ENCODE data around the gene PYHIN1. TPM values are rescaled to one million over a fixed set of nuclear protein-coding genes. Genes with fewer than 3 reads are reported as not detected.
"Not testable (repeated sequence)": the region's sequence is repeated elsewhere in the genome, so short reads cannot be mapped to it uniquely, and the experiment has no call there.

Gene PYHIN1
- total and polyA plus RNA-seq, 4 donors, result 2.9 to 4.7 TPM; not detected in 2

GRCh38 chr1:159005161-159005560, 73.8 kb downstream of the PYHIN1 start:
- no peak overlapping the region for H3K27ac ChIP-seq (ENCODE audit: low read depth in 1 of 2, low read length in 2 of 2)
- H3K4me3 ChIP-seq (ENCODE audit: low read length in 2 of 2), result no peak overlapping the region
- H3K4me1 ChIP-seq (ENCODE audit: control insufficient read depth in 1 of 2, insufficient read depth in 2 of 2, low read length in 2 of 2), result peaks cover 0 to 3% of the 10 kb centered on the region in 2 donors
- intact Hi-C loops (cut with DNase I), result no loop called here
- no peaks in the 10 kb centered on the region for H3K9me3 ChIP-seq (ENCODE audit: control insufficient read depth, low read length)
- ATAC-seq (ENCODE audit: low FRiP score), result no peak
- H3K27me3 ChIP-seq (ENCODE audit: control insufficient read depth in 1 of 2, insufficient read depth in 2 of 2, low read length in 1 of 2), result no peaks in the 10 kb centered on the region
- no peaks in the 10 kb centered on the region for H3K36me3 ChIP-seq (ENCODE audit: control insufficient read depth in 1 of 2, insufficient read depth in 2 of 2, low read length in 1 of 2)
- DNase-seq, result no peak

DNA sequence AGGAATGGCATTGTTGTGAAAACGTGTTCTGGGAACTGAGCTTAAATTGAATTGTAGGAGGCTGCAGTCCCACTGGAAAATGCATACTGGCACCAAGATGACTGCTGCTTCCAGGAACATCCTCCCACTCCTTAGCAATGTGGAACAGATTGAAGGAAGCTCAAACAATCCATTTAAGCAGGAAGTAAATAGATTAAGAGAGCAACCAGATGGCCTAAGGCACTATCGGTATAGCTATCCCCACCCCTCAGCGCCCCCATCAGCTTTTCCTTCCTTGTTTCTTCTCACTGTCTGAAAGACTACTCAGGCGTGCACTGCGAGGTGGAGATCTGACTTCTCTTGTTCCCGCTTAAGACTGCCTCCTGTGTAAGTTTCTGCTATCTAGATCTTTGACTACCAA, 74.3 kb downstream of the PYHIN1 start:
- intact Hi-C loops (cut with DNase I), result no loop called here
- DNase-seq, result no peak
- H3K27me3 ChIP-seq (ENCODE audit: control insufficient read depth in 1 of 2, insufficient read depth in 2 of 2, low read length in 1 of 2), result no peaks in the 10 kb centered on the region
- H3K9me3 ChIP-seq (ENCODE audit: control insufficient read depth, low read length), result no peaks in the 10 kb centered on the region
- WGBS, 2 donors, result 32 to 40% methylated on average over 6 of the region's 6 CpGs
- no peak overlapping the region for H3K4me3 ChIP-seq (ENCODE audit: low read length in 2 of 2)
- H3K27ac ChIP-seq (ENCODE audit: low read depth in 1 of 2, low read length in 2 of 2), result no peak overlapping the region
- no peaks in the 10 kb centered on the region for H3K36me3 ChIP-seq (ENCODE audit: control insufficient read depth in 1 of 2, insufficient read depth in 2 of 2, low read length in 1 of 2)
- H3K4me1 ChIP-seq (ENCODE audit: control insufficient read depth in 1 of 2, insufficient read depth in 2 of 2, low read length in 2 of 2), result peaks cover 0 to 3% of the 10 kb centered on the region in 2 donors
- no peak for ATAC-seq (ENCODE audit: low FRiP score)

DNA sequence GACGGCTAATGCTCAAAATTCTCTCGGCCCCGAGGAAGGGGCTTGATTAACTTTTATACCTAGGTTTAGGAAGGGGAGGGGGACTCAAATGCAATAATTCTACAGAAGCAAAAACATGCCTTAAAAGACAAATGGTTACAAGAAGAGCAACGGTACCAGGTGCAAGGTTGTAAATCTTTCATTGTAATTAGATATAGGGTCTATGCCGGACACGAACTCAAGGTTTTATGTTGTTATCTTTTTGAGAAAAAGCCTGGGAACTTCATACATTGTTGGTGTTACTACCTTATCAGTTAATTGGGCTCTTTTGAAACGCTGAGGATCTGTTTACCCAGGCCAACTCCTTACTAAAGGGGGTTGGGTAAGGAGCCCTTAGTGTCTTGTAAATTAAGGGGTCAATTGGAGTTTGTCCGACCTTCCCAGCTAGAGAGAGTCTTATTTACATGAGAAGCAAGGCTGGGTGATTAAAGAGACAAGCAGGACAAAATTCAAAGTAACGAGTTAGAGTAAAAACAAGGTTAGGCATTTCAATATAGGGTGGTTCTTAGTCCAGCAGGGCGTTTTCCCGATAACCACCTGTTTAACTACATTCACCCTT, 75.0 kb downstream of the PYHIN1 start:
- H3K27me3 ChIP-seq (ENCODE audit: control insufficient read depth in 1 of 2, insufficient read depth in 2 of 2, low read length in 1 of 2); intact Hi-C loops (cut with DNase I); H3K4me1 ChIP-seq (ENCODE audit: control insufficient read depth in 1 of 2, insufficient read depth in 2 of 2, low read length in 2 of 2); H3K27ac ChIP-seq (ENCODE audit: low read depth in 1 of 2, low read length in 2 of 2); DNase-seq; H3K4me3 ChIP-seq (ENCODE audit: low read length in 2 of 2); ATAC-seq (ENCODE audit: low FRiP score); H3K36me3 ChIP-seq (ENCODE audit: control insufficient read depth in 1 of 2, insufficient read depth in 2 of 2, low read length in 1 of 2); H3K9me3 ChIP-seq (ENCODE audit: control insufficient read depth, low read length): not testable (repeated sequence)
- WGBS, 2 donors, result 52 to 58% methylated on average over 11 of the region's 11 CpGs

DNA sequence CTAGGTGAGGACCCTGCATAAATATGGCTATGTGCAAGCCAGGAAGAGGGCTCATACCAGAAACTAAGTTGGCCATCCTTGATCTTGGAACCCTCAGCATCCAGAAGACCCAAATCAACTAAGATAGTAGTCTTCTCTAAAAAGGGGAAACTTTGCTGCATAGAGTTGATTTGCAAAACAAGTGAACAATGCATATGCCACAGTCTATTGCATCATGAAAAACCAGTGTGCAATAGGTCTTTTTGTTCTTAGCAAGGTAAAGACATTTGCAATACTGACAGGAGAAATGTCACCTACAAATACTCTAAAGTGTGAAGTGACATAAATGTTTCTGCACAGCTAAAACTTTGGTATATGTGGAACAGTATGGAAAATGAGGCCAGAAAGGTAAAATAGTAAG, 76.4 kb downstream of the PYHIN1 start:
- DNase-seq, result no peak
- H3K9me3 ChIP-seq (ENCODE audit: control insufficient read depth, low read length), result no peaks in the 10 kb centered on the region
- no peak for ATAC-seq (ENCODE audit: low FRiP score)
- no peak overlapping the region for H3K4me3 ChIP-seq (ENCODE audit: low read length in 2 of 2)
- H3K36me3 ChIP-seq (ENCODE audit: control insufficient read depth in 1 of 2, insufficient read depth in 2 of 2, low read length in 1 of 2), result no peaks in the 10 kb centered on the region
- H3K27ac ChIP-seq (ENCODE audit: low read depth in 1 of 2, low read length in 2 of 2), result no peak overlapping the region
- H3K27me3 ChIP-seq (ENCODE audit: control insufficient read depth in 1 of 2, insufficient read depth in 2 of 2, low read length in 1 of 2), result no peaks in the 10 kb centered on the region
- intact Hi-C loops (cut with DNase I), result no loop called here
- H3K4me1 ChIP-seq (ENCODE audit: control insufficient read depth in 1 of 2, insufficient read depth in 2 of 2, low read length in 2 of 2), result peaks cover 0 to 3% of the 10 kb centered on the region in 2 donors

DNA sequence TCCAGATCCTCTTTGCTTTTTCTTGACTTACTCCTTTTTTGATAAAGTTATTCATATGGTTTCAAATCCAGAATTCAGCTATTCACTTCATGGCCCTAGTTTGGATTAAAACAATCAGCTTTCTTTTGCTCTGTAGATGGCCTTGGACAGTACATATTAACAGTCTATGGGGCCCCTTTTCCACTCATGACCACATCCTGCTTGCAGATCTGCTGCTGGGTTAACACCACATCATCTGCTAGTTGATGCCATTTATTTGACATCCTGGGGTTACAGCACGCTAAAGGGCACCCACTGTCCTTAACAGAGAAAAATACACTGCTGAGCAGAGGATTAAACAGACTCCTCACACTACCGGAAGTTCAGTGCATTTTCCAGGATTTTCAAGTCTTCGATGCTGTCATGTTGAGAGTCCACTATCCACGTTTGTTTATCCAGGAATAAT, 77.4 kb downstream of the PYHIN1 start:
- DNase-seq (no peak), ATAC-seq (ENCODE audit: low FRiP score) (peak; percentile 1)
- intact Hi-C loops (cut with DNase I), result no loop called here
- H3K27ac ChIP-seq (ENCODE audit: low read depth in 1 of 2, low read length in 2 of 2), result no peak overlapping the region
- no peaks in the 10 kb centered on the region for H3K27me3 ChIP-seq (ENCODE audit: control insufficient read depth in 1 of 2, insufficient read depth in 2 of 2, low read length in 1 of 2)
- peaks cover 0 to 3% of the 10 kb centered on the region in 2 donors for H3K4me1 ChIP-seq (ENCODE audit: control insufficient read depth in 1 of 2, insufficient read depth in 2 of 2, low read length in 2 of 2)
- H3K36me3 ChIP-seq (ENCODE audit: control insufficient read depth in 1 of 2, insufficient read depth in 2 of 2, low read length in 1 of 2), result no peaks in the 10 kb centered on the region
- H3K9me3 ChIP-seq (ENCODE audit: control insufficient read depth, low read length), result no peaks in the 10 kb centered on the region
- H3K4me3 ChIP-seq (ENCODE audit: low read length in 2 of 2), result no peak overlapping the region
- 81 to 85% methylated on average over 4 of the region's 4 CpGs for WGBS, 2 donors

GRCh38 chr1:159009287-159009686, 77.9 kb downstream of the PYHIN1 start:
- no peaks in the 10 kb centered on the region for H3K27me3 ChIP-seq (ENCODE audit: control insufficient read depth in 1 of 2, insufficient read depth in 2 of 2, low read length in 1 of 2)
- intact Hi-C loops (cut with DNase I), result no loop called here
- H3K27ac ChIP-seq (ENCODE audit: low read depth in 1 of 2, low read length in 2 of 2), result no peak overlapping the region
- WGBS, 2 donors, result 58 to 60% methylated on average over 2 of the region's 2 CpGs
- DNase-seq, result no peak
- H3K4me3 ChIP-seq (ENCODE audit: low read length in 2 of 2), result peak overlapping the region in 1 of 2 donors; percentile 97
- peaks cover 0 to 3% of the 10 kb centered on the region in 2 donors for H3K4me1 ChIP-seq (ENCODE audit: control insufficient read depth in 1 of 2, insufficient read depth in 2 of 2, low read length in 2 of 2)
- peak; percentile 3 for ATAC-seq (ENCODE audit: low FRiP score)
- H3K36me3 ChIP-seq (ENCODE audit: control insufficient read depth in 1 of 2, insufficient read depth in 2 of 2, low read length in 1 of 2), result no peaks in the 10 kb centered on the region
- no peaks in the 10 kb centered on the region for H3K9me3 ChIP-seq (ENCODE audit: control insufficient read depth, low read length)

DNA sequence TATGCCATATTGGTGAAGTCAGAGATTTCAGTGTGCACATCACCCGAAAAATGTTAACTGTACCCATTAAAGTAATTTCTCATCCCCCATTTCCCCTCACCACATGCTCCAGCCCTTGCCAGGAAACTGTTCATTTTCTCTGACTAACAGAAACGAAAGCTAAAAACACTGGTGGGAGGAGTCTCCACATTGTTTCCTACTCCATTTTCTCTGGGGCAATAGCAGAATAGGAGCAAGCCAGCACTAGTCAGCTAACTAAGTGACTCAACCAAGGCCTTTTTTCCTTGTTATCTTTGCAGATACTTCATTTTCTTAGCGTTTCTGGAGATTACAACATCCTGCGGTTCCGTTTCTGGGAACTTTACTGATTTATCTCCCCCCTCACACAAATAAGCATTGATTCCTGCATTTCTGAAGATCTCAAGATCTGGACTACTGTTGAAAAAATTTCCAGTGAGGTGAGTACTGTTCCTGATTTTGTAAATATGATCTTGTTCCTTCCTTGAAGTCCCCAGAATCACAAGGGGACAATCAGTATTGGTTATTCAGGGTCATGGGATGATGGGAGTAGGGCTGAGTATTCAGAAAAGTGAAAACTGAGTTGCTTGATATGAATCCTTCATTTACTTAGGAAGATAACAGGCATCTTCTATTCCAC, 78.5 kb downstream of the PYHIN1 start, which contains the start of gene IFI16:
TSS of gene IFI16 (plus strand) at position 204 of the 658 bp plus-strand sequence. CDS start 4,774 bp downstream, outside the sequence.
- intact Hi-C loops (cut with DNase I), result loop anchor here in 1 of 2 donors (10.0 kb wide), 1 partner anchor 1045 kb away; no protein-coding TSS in a partner anchor
- Histone ChIP-seq H3K9me3 (ENCODE audit: control insufficient read depth, low read length) (no peaks in the 10 kb centered on the region), H3K4me3 (ENCODE audit: low read length in 2 of 2) (peak within 1 kb of the TSS; percentile 54 to 97), H3K36me3 (ENCODE audit: control insufficient read depth in 1 of 2, insufficient read depth in 2 of 2, low read length in 1 of 2) (no peaks in the 10 kb centered on the region), H3K4me1 (ENCODE audit: control insufficient read depth in 1 of 2, insufficient read depth in 2 of 2, low read length in 2 of 2) (peaks cover 0 to 3% of the 10 kb centered on the region in 2 donors), H3K27me3 (ENCODE audit: control insufficient read depth in 1 of 2, insufficient read depth in 2 of 2, low read length in 1 of 2) (no peaks in the 10 kb centered on the region), H3K27ac (ENCODE audit: low read depth in 1 of 2, low read length in 2 of 2) (peak within 1 kb of the TSS in 1 of 2 donors; percentile 67)
- ATAC-seq (ENCODE audit: low FRiP score) (peak; percentile 94), DNase-seq (no peak)
- 7 to 11% methylated on average over 5 of the region's 5 CpGs for WGBS, 2 donors

DNA sequence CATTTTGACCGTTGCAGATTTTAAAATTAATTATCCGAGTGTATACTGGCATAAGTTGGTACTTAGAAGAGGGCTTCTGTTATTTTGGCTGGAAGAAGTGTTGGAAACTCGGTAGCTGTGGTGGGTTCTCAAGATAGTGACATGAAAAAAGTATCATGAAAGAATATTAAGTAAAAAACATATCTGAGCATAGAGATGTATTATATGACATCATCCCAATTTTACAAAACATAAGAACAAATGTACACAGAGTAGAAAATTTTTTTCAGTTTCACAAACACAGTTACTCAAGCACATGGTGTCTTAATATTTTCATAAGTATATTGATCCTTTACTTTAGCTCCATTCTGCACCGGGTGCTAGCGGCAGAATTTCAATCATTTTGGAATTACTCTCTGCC, 79.0 kb downstream of the PYHIN1 start:
- peak overlapping the region; percentile 54 to 97 for H3K4me3 ChIP-seq (ENCODE audit: low read length in 2 of 2)
- no peaks in the 10 kb centered on the region for H3K27me3 ChIP-seq (ENCODE audit: control insufficient read depth in 1 of 2, insufficient read depth in 2 of 2, low read length in 1 of 2)
- intact Hi-C loops (cut with DNase I), result loop anchor here in 1 of 2 donors (10.0 kb wide), 1 partner anchor 1046 kb away; no protein-coding TSS in a partner anchor
- ATAC-seq (ENCODE audit: low FRiP score), result no peak
- H3K27ac ChIP-seq (ENCODE audit: low read depth in 1 of 2, low read length in 2 of 2), result peak overlapping the region in 1 of 2 donors; percentile 67
- H3K9me3 ChIP-seq (ENCODE audit: control insufficient read depth, low read length), result no peaks in the 10 kb centered on the region
- peaks cover 0 to 2% of the 10 kb centered on the region in 2 donors for H3K4me1 ChIP-seq (ENCODE audit: control insufficient read depth in 1 of 2, insufficient read depth in 2 of 2, low read length in 2 of 2)
- no peaks in the 10 kb centered on the region for H3K36me3 ChIP-seq (ENCODE audit: control insufficient read depth in 1 of 2, insufficient read depth in 2 of 2, low read length in 1 of 2)
- WGBS, 2 donors, result 31 to 37% methylated on average over 5 of the region's 5 CpGs
- no peak for DNase-seq

DNA sequence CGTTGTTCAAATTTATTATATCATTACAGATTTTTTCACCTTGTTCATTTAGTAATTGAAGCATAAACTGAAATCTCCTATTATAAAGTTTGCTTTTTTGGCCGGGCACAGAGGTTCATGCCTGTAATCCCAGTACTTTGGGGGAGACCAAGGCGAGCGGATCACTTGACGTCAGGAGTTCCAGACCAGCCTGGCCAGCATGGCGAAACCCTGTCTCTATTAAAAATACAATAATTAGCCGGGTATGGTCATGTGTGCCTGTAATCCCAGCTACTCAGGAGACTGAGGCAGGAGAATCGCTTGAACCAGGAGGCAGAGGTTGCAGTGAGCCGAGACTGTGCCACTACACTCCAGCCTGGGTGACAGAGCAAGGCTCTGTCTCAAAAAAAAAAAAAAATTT, 79.6 kb downstream of the PYHIN1 start:
- H3K27me3 ChIP-seq (ENCODE audit: control insufficient read depth in 1 of 2, insufficient read depth in 2 of 2, low read length in 1 of 2); H3K9me3 ChIP-seq (ENCODE audit: control insufficient read depth, low read length); H3K36me3 ChIP-seq (ENCODE audit: control insufficient read depth in 1 of 2, insufficient read depth in 2 of 2, low read length in 1 of 2); H3K4me1 ChIP-seq (ENCODE audit: control insufficient read depth in 1 of 2, insufficient read depth in 2 of 2, low read length in 2 of 2); DNase-seq; ATAC-seq (ENCODE audit: low FRiP score); H3K27ac ChIP-seq (ENCODE audit: low read depth in 1 of 2, low read length in 2 of 2): not testable (repeated sequence)
- H3K4me3 ChIP-seq (ENCODE audit: low read length in 2 of 2), result peak overlapping the region in 1 of 2 donors; percentile 54
- intact Hi-C loops (cut with DNase I), result loop anchor here in 1 of 2 donors (10.0 kb wide), 1 partner anchor 1046 kb away; no protein-coding TSS in a partner anchor
- WGBS, 2 donors, result 70 to 76% methylated on average over 9 of the region's 9 CpGs
